ENCODE data around the gene PAX6.
A peak's percentile ranks its signal among the peaks of the same experiment; 100 is the strongest.

PAX6 gene

GRCh38 chr11:31828217-31828616 lies 17.1 kb upstream of the PAX6 start:
- peaks cover 99% of the 10 kb centered on the region for H3K27me3 ChIP-seq (ENCODE audit: control insufficient read depth, insufficient read depth, low read length)
- H3K4me1 ChIP-seq (ENCODE audit: control insufficient read depth, insufficient read depth, low read length): peaks cover 39% of the 10 kb centered on the region
- H3K4me3 ChIP-seq (ENCODE audit: low read depth, low read length): no peak overlapping the region
- no peaks in the 10 kb centered on the region for H3K9me3 ChIP-seq (ENCODE audit: control insufficient read depth, insufficient read depth, low read depth, low read length)
- H3K36me3 ChIP-seq (ENCODE audit: control insufficient read depth, insufficient read depth, low read length): no peaks in the 10 kb centered on the region
- no peak overlapping the region for H3K27ac ChIP-seq (ENCODE audit: low read depth, low read length)
- H3K9ac ChIP-seq (ENCODE audit: low read length): no peak overlapping the region

GRCh38 chr11:31827455-31828206 lies 16.5 kb upstream of the PAX6 start:
- Histone ChIP-seq H3K27ac (ENCODE audit: low read depth, low read length) (no peak overlapping the region), H3K27me3 (ENCODE audit: control insufficient read depth, insufficient read depth, low read length) (peaks cover 99% of the 10 kb centered on the region), H3K36me3 (ENCODE audit: control insufficient read depth, insufficient read depth, low read length) (no peaks in the 10 kb centered on the region), H3K4me1 (ENCODE audit: control insufficient read depth, insufficient read depth, low read length) (peaks cover 44% of the 10 kb centered on the region), H3K9me3 (ENCODE audit: control insufficient read depth, insufficient read depth, low read depth, low read length) (no peaks in the 10 kb centered on the region), H3K4me3 (ENCODE audit: low read depth, low read length) (peak overlapping the region; percentile 55), H3K9ac (ENCODE audit: low read length) (no peak overlapping the region)

DNA sequence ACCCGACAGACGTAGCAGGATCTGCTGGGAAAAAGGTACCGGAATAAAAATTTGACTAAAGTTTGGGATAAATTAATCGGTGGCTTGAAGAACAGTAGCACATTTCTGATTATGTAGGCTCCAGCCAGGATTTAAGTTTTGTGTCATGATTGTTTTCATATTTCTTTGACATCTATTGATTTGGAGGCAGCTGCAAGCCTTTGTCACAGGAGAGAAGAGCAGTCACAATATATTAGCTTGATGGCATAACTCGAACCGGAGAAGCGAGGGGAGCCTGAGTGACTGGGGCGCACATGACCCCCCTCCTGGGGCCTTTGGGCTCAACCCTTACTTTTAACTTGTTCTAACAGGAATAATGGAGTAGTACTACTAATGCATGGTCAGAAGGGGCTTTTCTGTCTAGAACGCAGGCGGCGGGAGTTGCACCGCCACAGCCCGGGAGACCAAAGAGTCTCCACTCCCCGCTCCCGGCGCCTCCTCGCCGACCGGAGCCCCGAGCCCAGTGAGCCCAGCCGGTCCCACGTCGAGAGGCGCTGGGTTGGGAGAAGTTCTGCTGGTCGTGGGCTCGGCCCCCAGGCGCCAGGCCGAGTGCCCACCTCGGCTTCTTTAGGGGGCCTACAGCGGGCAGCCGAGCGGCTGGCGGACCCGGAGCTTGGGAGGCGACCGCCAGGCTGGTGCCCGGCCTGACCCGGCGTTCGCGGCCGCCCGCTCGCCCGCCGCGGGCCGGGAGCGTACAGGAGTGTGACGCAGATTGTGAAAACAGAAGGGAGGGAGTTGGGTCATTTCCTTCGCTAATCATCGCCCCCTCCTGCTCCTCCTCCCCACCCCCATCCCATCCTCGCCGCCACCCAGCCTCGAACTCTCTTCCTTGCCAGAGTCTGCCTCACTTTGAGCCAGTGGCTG lies 15.7 kb upstream of the PAX6 start:
- H3K27ac ChIP-seq (ENCODE audit: low read depth, low read length): no peak overlapping the region
- H3K9ac ChIP-seq (ENCODE audit: low read length): no peak overlapping the region
- H3K4me1 ChIP-seq (ENCODE audit: control insufficient read depth, insufficient read depth, low read length): peaks cover 52% of the 10 kb centered on the region
- H3K27me3 ChIP-seq (ENCODE audit: control insufficient read depth, insufficient read depth, low read length): peaks cover 99% of the 10 kb centered on the region
- H3K9me3 ChIP-seq (ENCODE audit: control insufficient read depth, insufficient read depth, low read depth, low read length): no peaks in the 10 kb centered on the region
- H3K4me3 ChIP-seq (ENCODE audit: low read depth, low read length): peak overlapping the region; percentile 55
- H3K36me3 ChIP-seq (ENCODE audit: control insufficient read depth, insufficient read depth, low read length): no peaks in the 10 kb centered on the region

- peak overlapping the region; percentile 55 for H3K4me3 ChIP-seq (ENCODE audit: low read depth, low read length)
Observed at GRCh38 chr11:31825838-31826484, 14.8 kb upstream of the PAX6 start.

GRCh38 chr11:31824879-31825837 lies 14.0 kb upstream of the PAX6 start:
- Histone ChIP-seq H3K36me3 (ENCODE audit: control insufficient read depth, insufficient read depth, low read length) (no peaks in the 10 kb centered on the region), H3K9me3 (ENCODE audit: control insufficient read depth, insufficient read depth, low read depth, low read length) (no peaks in the 10 kb centered on the region), H3K4me3 (ENCODE audit: low read depth, low read length) (peak overlapping the region; percentile 55), H3K27ac (ENCODE audit: low read depth, low read length) (no peak overlapping the region), H3K27me3 (ENCODE audit: control insufficient read depth, insufficient read depth, low read length) (peaks cover 100% of the 10 kb centered on the region), H3K9ac (ENCODE audit: low read length) (peak overlapping the region; percentile 30), H3K4me1 (ENCODE audit: control insufficient read depth, insufficient read depth, low read length) (peaks cover 62% of the 10 kb centered on the region)

More at GRCh38 chr11:31825838-31826484, 14.8 kb upstream of the PAX6 start:
- Histone ChIP-seq H3K27me3 (ENCODE audit: control insufficient read depth, insufficient read depth, low read length) (peaks cover 99% of the 10 kb centered on the region), H3K36me3 (ENCODE audit: control insufficient read depth, insufficient read depth, low read length) (no peaks in the 10 kb centered on the region), H3K27ac (ENCODE audit: low read depth, low read length) (no peak overlapping the region), H3K9me3 (ENCODE audit: control insufficient read depth, insufficient read depth, low read depth, low read length) (no peaks in the 10 kb centered on the region), H3K4me1 (ENCODE audit: control insufficient read depth, insufficient read depth, low read length) (peaks cover 59% of the 10 kb centered on the region), H3K9ac (ENCODE audit: low read length) (no peak overlapping the region)

DNA sequence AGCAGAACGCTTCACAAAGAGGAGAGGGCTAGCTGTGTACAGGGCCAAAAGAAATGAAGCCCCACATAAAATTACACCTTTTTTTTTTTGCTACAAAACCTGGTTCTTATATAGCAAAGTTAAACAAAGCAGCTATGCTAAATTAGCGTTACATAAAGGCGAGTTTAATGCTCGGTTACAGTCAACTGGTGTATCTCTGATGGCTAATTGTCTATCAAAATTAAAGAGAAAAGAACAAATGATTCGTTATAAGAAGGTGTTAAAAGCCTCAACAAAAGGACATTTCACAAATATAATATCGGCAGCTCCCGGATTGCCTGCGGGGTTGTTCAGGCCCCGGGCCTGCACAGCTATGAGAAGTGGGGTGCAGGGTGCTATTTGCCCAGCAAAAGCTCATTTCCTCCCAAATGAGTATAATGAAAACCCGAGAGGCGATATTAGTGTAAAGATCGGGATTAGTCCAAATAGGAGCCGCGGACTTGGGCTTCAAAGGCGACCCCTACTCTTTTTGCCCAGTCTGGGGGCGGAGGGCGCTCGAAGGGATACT lies 13.3 kb upstream of the PAX6 start:
- Histone ChIP-seq H3K9me3 (ENCODE audit: control insufficient read depth, insufficient read depth, low read depth, low read length) (no peaks in the 10 kb centered on the region), H3K27ac (ENCODE audit: low read depth, low read length) (no peak overlapping the region), H3K36me3 (ENCODE audit: control insufficient read depth, insufficient read depth, low read length) (no peaks in the 10 kb centered on the region), H3K4me1 (ENCODE audit: control insufficient read depth, insufficient read depth, low read length) (peaks cover 65% of the 10 kb centered on the region), H3K4me3 (ENCODE audit: low read depth, low read length) (peak overlapping the region; percentile 55), H3K27me3 (ENCODE audit: control insufficient read depth, insufficient read depth, low read length) (peaks cover 100% of the 10 kb centered on the region), H3K9ac (ENCODE audit: low read length) (peak overlapping the region; percentile 30)

DNA sequence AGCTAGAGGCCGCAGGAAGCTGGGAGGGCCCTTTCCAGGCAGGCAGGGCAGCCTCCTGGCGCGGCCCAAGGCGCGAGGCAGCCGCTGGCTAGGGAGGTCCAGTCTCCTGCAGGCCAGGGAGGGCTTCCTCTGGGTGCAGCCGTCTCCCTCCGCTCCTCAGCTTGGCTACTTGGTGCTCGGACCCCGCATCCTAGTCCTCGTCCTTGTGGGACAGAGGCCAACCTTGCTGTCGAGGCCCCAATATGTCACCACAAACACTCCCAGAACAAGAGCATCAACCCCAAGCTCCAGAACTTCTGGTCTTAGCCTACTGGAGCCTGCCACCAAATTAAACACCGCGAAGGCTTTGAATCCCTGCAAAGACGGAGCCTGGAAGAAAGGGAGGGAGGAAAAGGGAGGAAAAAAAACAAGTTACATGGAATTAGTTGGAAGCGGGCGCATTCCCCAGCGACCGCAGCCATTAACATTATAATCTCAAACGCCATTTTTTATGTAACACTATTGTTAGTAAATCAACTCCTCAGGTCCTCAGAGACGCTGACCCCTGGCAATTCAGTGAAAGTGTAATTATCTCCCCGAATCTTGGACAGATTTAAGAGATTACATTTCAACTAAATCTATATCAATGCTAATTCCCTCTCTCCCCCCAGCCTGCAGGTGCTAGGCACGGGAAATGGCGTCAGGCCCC lies 12.7 kb upstream of the PAX6 start:
- Histone ChIP-seq H3K9me3 (ENCODE audit: control insufficient read depth, insufficient read depth, low read depth, low read length) (no peaks in the 10 kb centered on the region), H3K4me3 (ENCODE audit: low read depth, low read length) (peak overlapping the region; percentile 55), H3K36me3 (ENCODE audit: control insufficient read depth, insufficient read depth, low read length) (no peaks in the 10 kb centered on the region), H3K27ac (ENCODE audit: low read depth, low read length) (no peak overlapping the region), H3K4me1 (ENCODE audit: control insufficient read depth, insufficient read depth, low read length) (peaks cover 61% of the 10 kb centered on the region), H3K9ac (ENCODE audit: low read length) (peak overlapping the region; percentile 47), H3K27me3 (ENCODE audit: control insufficient read depth, insufficient read depth, low read length) (peaks cover 100% of the 10 kb centered on the region)

- H3K9me3 ChIP-seq (ENCODE audit: control insufficient read depth, insufficient read depth, low read depth, low read length): no peaks in the 10 kb centered on the region
- H3K9ac ChIP-seq (ENCODE audit: low read length): peak overlapping the region; percentile 47
- H3K4me1 ChIP-seq (ENCODE audit: control insufficient read depth, insufficient read depth, low read length): peaks cover 66% of the 10 kb centered on the region
- H3K27ac ChIP-seq (ENCODE audit: low read depth, low read length): no peak overlapping the region
- peaks cover 100% of the 10 kb centered on the region for H3K27me3 ChIP-seq (ENCODE audit: control insufficient read depth, insufficient read depth, low read length)
- H3K36me3 ChIP-seq (ENCODE audit: control insufficient read depth, insufficient read depth, low read length): no peaks in the 10 kb centered on the region
- peak overlapping the region; percentile 55; the same call in 1 of the 2 replicates for H3K4me3 ChIP-seq (ENCODE audit: low read depth, low read length)
Observed at GRCh38 chr11:31822927-31823643, 12.0 kb upstream of the PAX6 start.

DNA sequence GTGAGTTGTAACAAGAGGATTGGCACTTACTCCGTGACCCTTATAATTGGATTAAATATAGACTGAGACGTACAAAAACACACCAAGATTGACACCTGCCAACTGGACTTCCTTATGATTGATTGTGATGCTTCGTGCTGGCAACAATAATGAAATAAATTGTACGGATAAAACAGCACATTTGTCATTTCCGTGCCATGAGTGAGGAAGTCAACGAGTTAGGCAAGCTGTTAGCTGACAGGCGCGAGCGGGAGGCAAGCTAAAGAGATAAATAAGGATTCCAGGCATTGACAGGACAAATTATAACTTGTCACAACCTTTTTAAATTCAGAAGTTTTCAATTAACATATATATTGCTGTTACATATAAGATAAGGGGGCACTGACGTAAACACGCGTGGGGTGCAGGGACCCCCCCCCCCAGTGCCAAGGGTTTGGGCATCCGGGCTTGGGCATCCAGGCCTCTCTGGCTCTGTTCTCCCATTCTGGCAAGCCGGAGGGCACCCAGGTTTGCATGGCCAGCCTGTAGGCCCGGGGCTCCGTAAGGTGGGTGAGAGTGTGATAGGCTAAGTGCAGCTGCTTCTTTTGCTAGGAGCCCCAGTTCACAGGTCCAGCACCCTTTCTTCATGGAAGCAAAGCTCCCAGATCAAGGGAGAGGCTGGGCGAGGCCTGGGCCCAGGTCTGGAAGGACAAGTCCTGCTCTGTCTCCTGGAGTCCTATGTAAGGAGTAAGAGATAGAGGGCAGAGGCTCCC lies 11.2 kb upstream of the PAX6 start:
- H3K4me3 ChIP-seq (ENCODE audit: low read depth, low read length): no peak overlapping the region
- H3K9me3 ChIP-seq (ENCODE audit: control insufficient read depth, insufficient read depth, low read depth, low read length): no peaks in the 10 kb centered on the region
- H3K27ac ChIP-seq (ENCODE audit: low read depth, low read length): no peak overlapping the region
- no peaks in the 10 kb centered on the region for H3K36me3 ChIP-seq (ENCODE audit: control insufficient read depth, insufficient read depth, low read length)
- no peak overlapping the region for H3K9ac ChIP-seq (ENCODE audit: low read length)
- peaks cover 66% of the 10 kb centered on the region for H3K4me1 ChIP-seq (ENCODE audit: control insufficient read depth, insufficient read depth, low read length)
- H3K27me3 ChIP-seq (ENCODE audit: control insufficient read depth, insufficient read depth, low read length): peaks cover 100% of the 10 kb centered on the region

All from HUES6 (cell line).